ENCODE results near the gene GKN2. TPM values are rescaled to one million over a fixed set of nuclear protein-coding genes. Genes with fewer than 3 reads are reported as not detected.

Gene GKN2
- total and polyA plus RNA-seq, 9 of the 15 experiments (the other 6 are each of a cell fraction or from before 2014, with no cell fraction given), result not detected

DNA sequence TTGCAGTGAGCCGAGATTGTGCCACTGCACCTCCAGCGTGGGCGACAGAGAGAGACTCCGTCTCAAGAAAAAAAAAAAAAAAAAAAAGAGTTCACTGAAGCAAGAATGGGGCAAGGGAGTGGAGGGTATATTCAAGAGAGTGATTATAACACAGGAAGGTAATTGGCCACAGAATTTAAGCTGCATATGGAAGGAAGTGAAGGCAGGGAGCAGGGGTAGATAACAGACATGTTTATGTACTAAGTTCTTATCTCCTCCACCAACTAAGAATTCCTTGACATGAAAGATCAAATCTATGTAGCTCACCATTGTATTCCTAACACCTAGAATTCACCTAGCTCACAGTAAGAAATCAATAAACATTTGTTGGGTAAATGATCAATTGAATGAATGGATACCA lies 37.3 kb downstream of the GKN2 start (continued):
- TF ChIP-seq, protein P1, sequence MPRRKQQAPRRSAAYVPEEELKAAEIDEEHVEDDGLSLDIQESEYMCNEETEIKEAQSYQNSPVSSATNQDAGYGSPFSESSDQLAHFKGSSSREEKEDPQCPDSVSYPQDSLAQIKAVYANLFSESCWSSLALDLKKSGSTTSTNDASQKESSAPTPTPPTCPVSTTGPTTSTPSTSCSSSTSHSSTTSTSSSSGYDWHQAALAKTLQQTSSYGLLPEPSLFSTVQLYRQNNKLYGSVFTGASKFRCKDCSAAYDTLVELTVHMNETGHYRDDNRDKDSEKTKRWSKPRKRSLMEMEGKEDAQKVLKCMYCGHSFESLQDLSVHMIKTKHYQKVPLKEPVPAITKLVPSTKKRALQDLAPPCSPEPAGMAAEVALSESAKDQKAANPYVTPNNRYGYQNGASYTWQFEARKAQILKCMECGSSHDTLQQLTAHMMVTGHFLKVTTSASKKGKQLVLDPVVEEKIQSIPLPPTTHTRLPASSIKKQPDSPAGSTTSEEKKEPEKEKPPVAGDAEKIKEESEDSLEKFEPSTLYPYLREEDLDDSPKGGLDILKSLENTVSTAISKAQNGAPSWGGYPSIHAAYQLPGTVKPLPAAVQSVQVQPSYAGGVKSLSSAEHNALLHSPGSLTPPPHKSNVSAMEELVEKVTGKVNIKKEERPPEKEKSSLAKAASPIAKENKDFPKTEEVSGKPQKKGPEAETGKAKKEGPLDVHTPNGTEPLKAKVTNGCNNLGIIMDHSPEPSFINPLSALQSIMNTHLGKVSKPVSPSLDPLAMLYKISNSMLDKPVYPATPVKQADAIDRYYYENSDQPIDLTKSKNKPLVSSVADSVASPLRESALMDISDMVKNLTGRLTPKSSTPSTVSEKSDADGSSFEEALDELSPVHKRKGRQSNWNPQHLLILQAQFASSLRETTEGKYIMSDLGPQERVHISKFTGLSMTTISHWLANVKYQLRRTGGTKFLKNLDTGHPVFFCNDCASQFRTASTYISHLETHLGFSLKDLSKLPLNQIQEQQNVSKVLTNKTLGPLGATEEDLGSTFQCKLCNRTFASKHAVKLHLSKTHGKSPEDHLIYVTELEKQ (CRISPR knock-in tag; IDR thresholded peaks at IDR 0.05), result no peak
- TF ChIP-seq, protein P2, sequence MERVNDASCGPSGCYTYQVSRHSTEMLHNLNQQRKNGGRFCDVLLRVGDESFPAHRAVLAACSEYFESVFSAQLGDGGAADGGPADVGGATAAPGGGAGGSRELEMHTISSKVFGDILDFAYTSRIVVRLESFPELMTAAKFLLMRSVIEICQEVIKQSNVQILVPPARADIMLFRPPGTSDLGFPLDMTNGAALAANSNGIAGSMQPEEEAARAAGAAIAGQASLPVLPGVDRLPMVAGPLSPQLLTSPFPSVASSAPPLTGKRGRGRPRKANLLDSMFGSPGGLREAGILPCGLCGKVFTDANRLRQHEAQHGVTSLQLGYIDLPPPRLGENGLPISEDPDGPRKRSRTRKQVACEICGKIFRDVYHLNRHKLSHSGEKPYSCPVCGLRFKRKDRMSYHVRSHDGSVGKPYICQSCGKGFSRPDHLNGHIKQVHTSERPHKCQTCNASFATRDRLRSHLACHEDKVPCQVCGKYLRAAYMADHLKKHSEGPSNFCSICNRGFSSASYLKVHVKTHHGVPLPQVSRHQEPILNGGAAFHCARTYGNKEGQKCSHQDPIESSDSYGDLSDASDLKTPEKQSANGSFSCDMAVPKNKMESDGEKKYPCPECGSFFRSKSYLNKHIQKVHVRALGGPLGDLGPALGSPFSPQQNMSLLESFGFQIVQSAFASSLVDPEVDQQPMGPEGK (CRISPR knock-in tag; IDR thresholded peaks at IDR 0.05; ENCODE audit: borderline replicate concordance), result no peak
- TF ChIP-seq ZNF77 (CRISPR knock-in tag; IDR thresholded peaks at IDR 0.05), result no peak
- no peak for TF ChIP-seq MYBL2 (IDR thresholded peaks at IDR 0.05; ENCODE audit: low read depth)
- no peak for TF ChIP-seq MYBL2 (CRISPR knock-in tag; IDR thresholded peaks at IDR 0.05; ENCODE audit: borderline replicate concordance)
- TF ChIP-seq, protein P3, sequence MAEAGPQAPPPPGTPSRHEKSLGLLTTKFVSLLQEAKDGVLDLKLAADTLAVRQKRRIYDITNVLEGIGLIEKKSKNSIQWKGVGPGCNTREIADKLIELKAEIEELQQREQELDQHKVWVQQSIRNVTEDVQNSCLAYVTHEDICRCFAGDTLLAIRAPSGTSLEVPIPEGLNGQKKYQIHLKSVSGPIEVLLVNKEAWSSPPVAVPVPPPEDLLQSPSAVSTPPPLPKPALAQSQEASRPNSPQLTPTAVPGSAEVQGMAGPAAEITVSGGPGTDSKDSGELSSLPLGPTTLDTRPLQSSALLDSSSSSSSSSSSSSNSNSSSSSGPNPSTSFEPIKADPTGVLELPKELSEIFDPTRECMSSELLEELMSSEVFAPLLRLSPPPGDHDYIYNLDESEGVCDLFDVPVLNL (CRISPR knock-in tag; IDR thresholded peaks at IDR 0.05; ENCODE audit: low read depth), result no peak
- TF ChIP-seq SMARCA4 (IDR thresholded peaks at IDR 0.05), result 0 out of 2 replicates have a peak, but pooled peaks have one; percentile 27
- no peak for TF ChIP-seq SMARCA5 (IDR thresholded peaks at IDR 0.05)
- no peak for TF ChIP-seq POLR2AphosphoS2 (IDR thresholded peaks at IDR 0.05; ENCODE audit: low read length)
- no peak for TF ChIP-seq POLR3G (IDR thresholded peaks at IDR 0.05; ENCODE audit: extremely low read depth, insufficient read length, insufficient replicate concordance)
- TF ChIP-seq, protein P4, sequence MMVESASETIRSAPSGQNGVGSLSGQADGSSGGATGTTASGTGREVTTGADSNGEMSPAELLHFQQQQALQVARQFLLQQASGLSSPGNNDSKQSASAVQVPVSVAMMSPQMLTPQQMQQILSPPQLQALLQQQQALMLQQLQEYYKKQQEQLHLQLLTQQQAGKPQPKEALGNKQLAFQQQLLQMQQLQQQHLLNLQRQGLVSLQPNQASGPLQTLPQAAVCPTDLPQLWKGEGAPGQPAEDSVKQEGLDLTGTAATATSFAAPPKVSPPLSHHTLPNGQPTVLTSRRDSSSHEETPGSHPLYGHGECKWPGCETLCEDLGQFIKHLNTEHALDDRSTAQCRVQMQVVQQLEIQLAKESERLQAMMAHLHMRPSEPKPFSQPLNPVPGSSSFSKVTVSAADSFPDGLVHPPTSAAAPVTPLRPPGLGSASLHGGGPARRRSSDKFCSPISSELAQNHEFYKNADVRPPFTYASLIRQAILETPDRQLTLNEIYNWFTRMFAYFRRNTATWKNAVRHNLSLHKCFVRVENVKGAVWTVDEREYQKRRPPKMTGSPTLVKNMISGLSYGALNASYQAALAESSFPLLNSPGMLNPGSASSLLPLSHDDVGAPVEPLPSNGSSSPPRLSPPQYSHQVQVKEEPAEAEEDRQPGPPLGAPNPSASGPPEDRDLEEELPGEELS (CRISPR knock-in tag; IDR thresholded peaks at IDR 0.05; ENCODE audit: borderline replicate concordance), result no peak
- TF ChIP-seq, protein P5, sequence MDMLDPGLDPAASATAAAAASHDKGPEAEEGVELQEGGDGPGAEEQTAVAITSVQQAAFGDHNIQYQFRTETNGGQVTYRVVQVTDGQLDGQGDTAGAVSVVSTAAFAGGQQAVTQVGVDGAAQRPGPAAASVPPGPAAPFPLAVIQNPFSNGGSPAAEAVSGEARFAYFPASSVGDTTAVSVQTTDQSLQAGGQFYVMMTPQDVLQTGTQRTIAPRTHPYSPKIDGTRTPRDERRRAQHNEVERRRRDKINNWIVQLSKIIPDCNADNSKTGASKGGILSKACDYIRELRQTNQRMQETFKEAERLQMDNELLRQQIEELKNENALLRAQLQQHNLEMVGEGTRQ (CRISPR knock-in tag; IDR thresholded peaks at IDR 0.05), result no peak
- TF ChIP-seq PCBP1 (IDR thresholded peaks at IDR 0.05; ENCODE audit: low read depth, low read length, poor library complexity, severe bottlenecking), result no peak
- TF ChIP-seq HEY1 (CRISPR knock-in tag; IDR thresholded peaks at IDR 0.05; ENCODE audit: borderline replicate concordance), result no peak
- 0 out of 2 replicates have a peak, but pooled peaks have one; percentile 11 for TF ChIP-seq ZNF384 (IDR thresholded peaks at IDR 0.05; ENCODE audit: low read depth, low read length)
- no peak for TF ChIP-seq ZNF217 (CRISPR knock-in tag; IDR thresholded peaks at IDR 0.05)
- no peak for TF ChIP-seq ATF1 (CRISPR knock-in tag; IDR thresholded peaks at IDR 0.05)
- TF ChIP-seq ATF1 (tag; IDR thresholded peaks at IDR 0.05), result no peak
- TF ChIP-seq, protein P6, sequence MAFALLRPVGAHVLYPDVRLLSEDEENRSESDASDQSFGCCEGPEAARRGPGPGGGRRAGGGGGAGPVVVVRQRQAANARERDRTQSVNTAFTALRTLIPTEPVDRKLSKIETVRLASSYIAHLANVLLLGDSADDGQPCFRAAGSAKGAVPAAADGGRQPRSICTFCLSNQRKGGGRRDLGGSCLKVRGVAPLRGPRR (CRISPR knock-in tag; IDR thresholded peaks at IDR 0.05), result no peak
- no peak for TF ChIP-seq FUS (optimal IDR thresholded peaks at IDR 0.05; ENCODE audit: low read depth, low read length)

Measured in K562 (cell line).